Muscle of back (tissue), 10 donors: Measurements from ENCODE around the gene ITPKA. TPM values are rescaled to one million over a fixed set of nuclear protein-coding genes. Genes with fewer than 3 reads are reported as not detected.

Experiments used
- polyA plus RNA-seq, 10 donors: library from polyadenylated mRNA; unstranded; fragments of 120-200 nt; gene quantifications; one replicate each; pipeline ENCODE4 v1.2.1, GENCODE V29; 2013; ENCODE audit not compliant: insufficient read length in 10 of 10

Gene ITPKA
- polyA plus RNA-seq, 10 donors: 0.32 to 0.94 (median 0.53) TPM; not detected in 3

Other genes with a start within 250 kb of the ITPKA start
- 1 to 10 TPM; 3.1 to 6.7 (median 4.0) TPM for gene OIP5, start 161.3 kb upstream of the ITPKA start, polyA plus RNA-seq
- gene NUSAP1, start 161.0 kb upstream of the ITPKA start, polyA plus RNA-seq: 10 to 100 TPM; 26.1 to 65.9 (median 39.5) TPM
- gene NDUFAF1, start 91.4 kb upstream of the ITPKA start, polyA plus RNA-seq: 10 to 100 TPM; 17.0 to 21.2 (median 18.8) TPM
- 10 to 100 TPM; 35.9 to 58.2 (median 44.5) TPM for gene RTF1, start 76.8 kb upstream of the ITPKA start, polyA plus RNA-seq
- 10 to 100 TPM in 3 of 10 donors, 1 to 10 TPM in 7; 6.4 to 14.2 (median 8.6) TPM for gene LTK, start 20.0 kb downstream of the ITPKA start, polyA plus RNA-seq
- gene RPAP1, start 50.4 kb downstream of the ITPKA start, polyA plus RNA-seq: 10 to 100 TPM; 16.6 to 29.4 (median 22.2) TPM
- 10 to 100 TPM; 17.2 to 34.4 (median 19.8) TPM for gene TYRO3, start 65.3 kb downstream of the ITPKA start, polyA plus RNA-seq
- gene MGA, start 166.5 kb downstream of the ITPKA start, polyA plus RNA-seq: 10 to 100 TPM; 17.4 to 26.6 (median 21.9) TPM